IPS-11a (cell line): ENCODE measurements around the gene DOCK6.
A peak's percentile ranks its signal among the peaks of the same experiment; 100 is the strongest.
"Not testable (repeated sequence)": the region's sequence is repeated elsewhere in the genome, so short reads cannot be mapped to it uniquely, and the experiment has no call there.

Experiments used
- H3K4me3 ChIP-seq: one replicate; pipeline ENCODE4 v1.5.1; 2013; ENCODE audit warnings: low read depth, low read length, control low read depth

Gene DOCK6

DNA sequence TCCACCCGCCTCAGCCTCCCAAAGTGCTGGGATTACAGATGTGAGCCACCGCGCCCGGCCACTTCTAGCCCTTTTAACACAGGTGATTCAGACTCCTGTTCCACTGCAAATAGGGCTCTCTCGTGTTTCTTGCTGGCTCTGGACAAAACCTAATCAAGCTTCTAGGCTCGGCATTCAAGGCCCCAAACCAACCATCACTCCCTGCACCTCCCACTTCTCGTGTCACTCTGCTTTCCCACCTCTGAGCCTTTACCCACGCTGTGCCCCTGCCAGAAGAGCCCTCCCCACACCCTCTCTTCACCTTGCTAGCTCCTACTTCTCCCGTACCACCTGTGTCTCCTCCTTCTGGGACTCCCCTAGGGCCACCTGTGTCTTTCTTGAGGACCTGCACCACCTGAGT is 84.7 kb downstream of the DOCK6 start:
- no peak overlapping the region for H3K4me3 ChIP-seq

DNA sequence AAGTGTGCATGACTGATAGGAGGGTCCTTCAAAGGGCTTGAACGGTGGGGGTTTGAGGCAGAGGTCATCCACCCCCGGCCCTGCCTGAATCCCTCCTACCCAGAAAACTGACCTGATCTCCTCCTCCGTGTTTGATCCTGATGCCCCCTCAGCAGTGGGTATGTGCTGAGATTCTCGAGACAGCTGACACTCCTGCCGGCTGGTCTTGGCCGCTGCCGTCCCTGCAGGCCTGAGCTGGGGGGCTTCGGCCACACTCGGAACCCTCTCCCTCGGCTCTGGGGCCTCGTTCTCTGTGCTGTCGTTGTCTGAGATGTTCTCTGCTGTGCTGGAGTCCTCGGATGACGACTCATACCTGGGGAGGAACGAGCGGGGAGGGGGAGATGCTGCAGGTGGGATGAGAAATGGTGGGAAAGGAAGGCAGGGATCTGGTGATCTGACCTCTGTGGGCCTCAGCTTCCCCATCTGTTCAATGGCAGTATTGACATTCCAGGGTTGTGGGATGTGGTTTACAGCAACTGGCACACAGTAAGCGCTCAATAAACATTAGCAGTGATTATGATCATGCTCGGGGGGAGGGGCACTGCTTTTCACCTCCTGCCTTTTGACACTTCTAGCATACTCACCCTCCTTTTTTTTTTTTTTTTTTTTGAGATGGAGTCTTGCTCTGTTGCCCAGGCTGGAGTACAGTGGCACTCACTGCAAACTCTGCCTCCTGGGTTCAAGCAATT is 85.7 kb downstream of the DOCK6 start:
- H3K4me3 ChIP-seq, result no peak overlapping the region

DNA sequence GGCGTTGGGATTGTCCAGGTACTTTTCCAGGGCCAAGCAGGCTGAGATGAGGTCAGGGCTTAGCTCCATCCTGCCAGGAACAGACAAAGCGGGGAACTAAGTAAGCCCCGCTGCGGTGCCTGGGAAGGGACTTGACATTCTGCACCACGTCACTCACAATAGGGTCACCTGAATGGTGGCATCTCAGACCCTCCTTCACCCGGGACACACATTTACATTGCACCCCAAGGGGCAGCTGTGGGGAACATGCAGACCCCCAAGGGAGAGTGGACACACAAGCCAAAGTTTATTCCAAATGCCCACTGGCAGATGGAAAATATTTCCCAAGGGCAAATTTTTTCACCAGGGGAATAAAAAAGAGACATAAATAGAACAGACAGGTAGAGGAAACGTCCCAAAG is 86.4 kb downstream of the DOCK6 start:
- no peak overlapping the region for H3K4me3 ChIP-seq

DNA sequence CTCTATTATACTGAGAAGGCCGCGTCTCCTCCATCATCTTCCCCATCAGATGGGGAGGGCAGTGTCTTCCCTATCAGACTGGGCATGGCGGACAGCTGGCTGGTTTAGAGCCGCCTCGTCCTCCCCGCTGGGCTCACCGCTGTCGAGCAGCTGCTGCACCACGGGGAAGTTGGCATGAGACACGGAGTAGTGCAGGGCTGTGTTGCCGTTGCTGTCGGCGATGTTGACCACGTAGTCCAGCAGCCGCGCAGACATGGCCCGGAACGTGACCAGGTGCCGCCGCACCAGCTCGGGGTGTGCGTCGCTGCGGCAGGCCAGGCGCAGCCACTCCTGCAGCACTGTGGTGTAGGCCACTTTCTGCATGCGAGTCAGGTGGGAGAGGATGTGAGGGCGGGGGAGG is 88.0 kb downstream of the DOCK6 start:
- no peak overlapping the region for H3K4me3 ChIP-seq

DNA sequence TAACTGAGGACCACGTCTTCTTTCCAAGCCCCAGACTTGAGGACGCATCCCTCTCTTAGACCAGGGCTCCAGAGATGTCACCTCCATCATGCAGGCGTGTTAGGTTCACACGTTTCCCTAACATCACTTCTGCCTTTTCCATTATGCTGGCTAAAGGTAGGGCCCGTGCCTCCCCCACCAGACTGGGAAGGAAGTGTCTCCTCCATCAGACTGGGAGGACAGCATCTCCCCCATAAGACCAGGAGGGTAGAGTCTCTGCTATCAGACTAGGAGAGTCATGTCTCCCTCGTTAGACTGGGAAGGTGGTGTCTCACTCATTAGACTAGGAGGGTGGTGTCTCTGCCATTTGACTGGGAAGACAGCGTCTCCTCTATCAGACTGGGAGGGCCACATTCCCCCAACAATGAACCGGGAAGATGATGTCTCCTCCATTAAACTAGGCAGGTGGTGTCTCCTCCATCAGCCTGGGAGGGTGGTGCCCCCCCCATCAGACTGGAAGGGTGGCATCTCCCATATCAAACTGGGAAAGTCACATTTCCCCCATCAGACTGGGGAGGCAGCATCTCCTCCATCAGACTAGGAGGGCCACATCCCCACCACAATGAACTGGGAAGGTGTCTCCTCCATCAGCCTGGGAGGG is 88.7 kb downstream of the DOCK6 start:
- H3K4me3 ChIP-seq, result no peak overlapping the region

DNA sequence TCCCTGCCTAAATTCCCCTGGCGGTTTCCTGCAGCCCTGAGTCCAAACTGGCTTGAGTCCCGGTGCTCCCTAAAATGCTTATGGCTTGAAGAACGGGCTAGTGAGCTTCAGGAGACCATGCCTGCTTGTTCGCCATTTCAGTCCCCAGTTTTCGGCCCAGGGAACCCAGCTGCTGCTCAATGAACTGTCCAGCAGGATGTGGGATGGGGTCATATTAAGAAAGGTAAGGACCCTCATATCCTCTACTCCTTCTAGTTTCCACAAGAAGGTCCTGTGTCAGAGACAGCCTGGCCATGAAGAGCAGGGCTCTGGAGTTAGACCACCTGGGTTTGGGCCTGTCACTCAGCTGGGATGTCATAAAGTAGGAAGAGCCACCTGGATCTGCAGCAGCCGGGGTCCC is 89.7 kb downstream of the DOCK6 start:
- no peak overlapping the region for H3K4me3 ChIP-seq

DNA sequence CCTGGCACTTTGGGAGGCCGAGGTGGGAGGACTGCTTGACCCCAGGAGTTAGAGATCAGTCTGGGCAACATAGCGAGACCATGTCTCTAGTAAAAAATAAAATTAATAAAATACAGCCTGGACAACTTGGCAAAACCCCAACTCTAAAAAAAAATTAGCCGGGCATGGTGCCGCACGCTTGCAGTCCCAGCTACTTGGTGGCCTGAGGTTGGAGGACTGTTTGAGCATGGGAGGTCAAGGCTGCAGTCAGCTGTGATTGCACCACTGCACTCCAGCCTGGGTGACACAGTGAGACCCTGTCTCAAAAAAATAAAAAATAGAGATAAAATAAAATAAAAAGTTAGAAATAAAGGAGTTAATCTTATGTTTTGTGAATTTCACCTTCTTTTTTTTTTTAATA is 91.2 kb downstream of the DOCK6 start:
- H3K4me3 ChIP-seq, result no peak overlapping the region

DNA sequence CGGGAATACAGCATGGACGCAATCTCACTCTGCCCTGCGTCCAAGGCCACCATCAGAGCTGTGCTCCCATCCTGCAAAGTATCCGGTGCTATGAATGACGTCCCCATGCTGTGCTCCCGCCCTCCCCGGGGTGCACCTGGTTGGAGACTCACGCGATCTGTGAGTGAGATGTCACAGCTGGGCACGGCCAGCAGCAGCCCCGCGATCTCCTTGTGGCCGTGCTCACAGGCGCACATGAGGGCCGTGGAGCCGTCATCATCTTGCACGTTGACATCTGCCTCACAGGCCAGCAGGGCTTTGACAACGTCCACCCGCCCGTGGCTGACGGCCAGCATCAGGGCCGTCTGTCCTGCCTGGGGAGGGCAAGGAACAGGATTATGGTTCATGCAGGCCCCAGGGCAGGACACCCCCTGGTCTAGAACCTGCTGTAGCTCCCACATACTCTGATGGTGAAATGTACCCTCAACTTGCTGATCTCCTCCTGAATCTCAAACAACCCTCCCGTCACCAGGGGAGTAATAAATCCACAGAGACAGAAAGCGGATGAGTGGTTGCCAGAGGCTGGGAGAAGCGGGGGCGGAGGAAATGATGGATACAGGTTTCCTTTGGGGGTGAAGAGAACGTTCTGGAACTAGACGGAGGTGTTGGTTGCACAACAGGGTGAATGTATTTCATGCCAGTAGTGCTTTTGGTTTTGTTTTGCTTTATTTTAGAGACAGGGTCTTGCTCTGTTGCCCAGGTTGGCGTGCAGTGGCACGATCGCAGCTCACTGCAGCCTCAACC is 92.2 kb downstream of the DOCK6 start:
- H3K4me3 ChIP-seq, result no peak overlapping the region

DNA sequence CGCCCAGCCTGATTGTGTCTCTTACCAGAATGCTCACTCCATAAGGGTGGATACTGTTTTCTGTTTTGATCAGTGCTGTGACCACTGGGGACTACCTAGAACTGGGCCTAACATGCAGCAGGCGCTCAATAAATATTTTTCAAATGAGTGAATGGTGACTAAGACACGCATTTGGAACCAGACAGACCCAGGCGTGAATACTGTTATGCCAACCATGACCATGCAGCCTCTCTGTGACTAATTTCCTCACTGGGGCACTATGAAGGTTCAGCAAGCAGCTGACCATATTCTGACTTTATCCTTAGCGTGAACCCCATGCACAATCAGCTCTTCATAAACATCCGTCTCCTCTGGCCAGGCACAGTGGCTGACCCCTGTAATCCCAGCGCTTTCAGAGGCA is 93.8 kb downstream of the DOCK6 start:
- H3K4me3 ChIP-seq, result no peak overlapping the region

DNA sequence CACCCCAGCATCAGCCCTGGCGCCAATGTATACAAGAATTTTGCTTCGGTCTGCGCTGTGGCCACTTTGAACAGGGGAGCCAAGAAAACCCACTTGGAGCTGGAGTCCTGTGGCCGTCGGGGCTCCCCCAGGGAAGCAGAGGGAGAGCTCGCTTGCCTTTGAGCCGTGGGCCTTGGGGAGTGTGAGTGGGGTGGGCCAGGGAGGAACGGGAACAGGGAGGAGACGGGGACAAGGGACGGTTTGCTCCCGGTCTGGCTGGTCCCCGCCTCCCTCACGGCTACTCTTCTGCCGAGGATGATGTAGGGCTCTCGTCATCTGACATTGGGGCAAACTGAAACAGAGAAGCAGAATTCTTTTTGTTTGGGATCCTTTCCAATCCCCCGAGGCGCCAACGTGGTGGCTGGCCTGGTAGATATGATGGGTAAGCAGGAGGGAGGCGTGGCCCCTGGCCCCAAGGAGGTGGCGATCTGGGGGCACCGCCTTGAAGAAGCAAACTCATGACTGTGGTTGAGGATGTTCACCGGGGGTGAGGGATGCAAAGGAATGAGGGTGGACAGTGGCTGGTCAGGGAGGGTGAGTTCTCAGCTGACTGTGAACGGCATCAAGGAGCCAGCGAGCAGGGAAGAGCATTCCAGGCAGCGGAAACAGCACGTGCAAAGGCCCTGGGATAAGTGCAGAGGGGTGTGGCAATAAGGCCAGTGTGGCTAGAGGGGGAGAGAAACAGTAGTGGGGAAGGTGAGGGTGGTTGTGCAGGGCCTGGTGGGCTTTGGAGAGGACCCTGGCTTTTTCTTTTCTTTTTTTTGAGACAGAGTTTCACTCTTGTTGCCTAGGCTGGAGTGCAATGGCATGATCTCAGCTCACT is 95.8 kb downstream of the DOCK6 start:
- H3K4me3 ChIP-seq, result no peak overlapping the region

DNA sequence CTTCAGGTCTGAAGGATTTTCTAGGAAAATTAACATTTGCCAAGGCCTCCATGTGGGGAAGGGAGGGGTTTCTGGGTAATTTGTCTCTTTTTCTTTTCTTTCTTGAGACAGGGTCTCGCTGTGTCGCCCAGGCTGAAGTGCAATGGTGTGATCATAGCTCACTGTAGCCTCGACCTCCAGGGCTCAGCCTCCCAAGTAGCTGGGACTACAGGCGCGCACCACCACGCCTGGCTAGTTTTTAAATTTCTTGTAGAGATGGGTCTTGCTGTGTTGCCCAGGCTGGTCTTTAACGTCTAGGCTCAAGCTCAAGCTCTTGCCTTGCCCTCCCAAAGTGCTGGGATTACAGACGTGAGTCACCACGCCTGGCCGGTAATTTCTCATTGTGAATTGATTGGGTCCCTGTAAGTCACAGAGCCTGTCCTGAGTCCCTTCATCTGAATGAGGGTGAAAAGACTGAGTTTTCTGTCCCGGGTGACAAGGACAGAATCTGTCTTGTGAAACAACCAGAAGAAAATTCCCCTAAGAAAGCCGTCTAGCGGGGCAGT is 96.8 kb downstream of the DOCK6 start:
- H3K4me3 ChIP-seq, result no peak overlapping the region

DNA sequence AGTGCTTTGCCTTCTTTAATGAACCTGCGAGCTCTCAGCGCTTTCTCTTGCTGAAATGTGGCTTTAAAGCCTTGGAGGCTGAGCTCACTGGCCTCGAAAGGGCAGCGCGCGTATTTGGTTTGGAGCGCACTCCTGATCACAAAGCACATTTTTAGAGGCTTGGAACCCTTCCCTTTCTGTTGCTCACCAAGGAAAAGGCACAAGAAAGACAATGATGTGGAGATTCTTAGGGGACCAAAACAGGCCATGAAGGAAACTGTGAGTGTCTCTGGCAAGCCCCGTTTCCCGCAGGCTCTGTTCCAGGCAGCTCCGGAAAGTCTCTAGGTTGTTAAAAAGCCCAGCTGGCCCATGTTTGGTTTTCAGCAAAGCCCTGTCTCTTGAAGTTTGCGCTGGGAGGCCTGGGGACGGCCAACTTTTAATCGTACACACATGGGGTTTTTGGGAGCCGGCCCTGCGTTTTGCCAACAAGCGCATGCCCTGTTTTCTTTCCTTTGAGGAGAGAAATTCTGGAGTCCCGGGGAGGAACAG is 97.4 kb downstream of the DOCK6 start:
- no peak overlapping the region for H3K4me3 ChIP-seq

DNA sequence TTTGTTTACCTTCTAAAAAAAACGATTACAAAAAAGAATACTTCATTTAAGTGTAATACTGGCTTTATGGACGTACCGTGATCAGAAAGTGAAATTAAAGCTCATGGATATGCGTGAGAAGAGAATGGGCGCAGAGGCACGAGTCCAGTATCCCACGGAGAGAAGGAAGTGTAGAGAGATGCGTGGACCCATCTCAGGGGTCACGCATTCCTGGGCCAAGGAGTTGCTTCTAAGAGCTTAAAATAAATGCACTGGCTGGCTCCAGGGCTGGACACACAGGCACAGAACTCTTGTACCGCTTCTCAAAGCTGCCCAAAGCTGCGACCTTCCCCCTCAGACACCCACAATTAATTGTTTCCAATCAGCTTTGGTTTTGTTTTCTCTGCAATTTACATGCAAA is 98.0 kb downstream of the DOCK6 start:
- H3K4me3 ChIP-seq, result no peak overlapping the region

DNA sequence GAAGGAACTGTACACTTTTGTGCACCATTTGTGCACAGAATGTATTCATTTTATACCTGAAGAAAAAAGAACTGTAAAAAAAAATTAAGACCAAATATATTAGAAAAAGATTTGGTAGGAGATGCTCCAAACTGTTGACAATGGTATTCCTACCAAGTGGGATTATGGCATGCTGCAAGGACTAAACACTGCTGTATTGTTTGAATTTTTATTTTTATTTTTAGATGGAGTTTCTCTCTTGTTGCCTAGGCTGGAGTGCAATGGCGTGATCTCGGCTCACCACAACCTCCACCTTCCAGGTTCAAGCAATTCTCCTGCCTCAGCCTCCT is 101.9 kb downstream of the DOCK6 start:
- H3K4me3 ChIP-seq, result not testable (repeated sequence)

DNA sequence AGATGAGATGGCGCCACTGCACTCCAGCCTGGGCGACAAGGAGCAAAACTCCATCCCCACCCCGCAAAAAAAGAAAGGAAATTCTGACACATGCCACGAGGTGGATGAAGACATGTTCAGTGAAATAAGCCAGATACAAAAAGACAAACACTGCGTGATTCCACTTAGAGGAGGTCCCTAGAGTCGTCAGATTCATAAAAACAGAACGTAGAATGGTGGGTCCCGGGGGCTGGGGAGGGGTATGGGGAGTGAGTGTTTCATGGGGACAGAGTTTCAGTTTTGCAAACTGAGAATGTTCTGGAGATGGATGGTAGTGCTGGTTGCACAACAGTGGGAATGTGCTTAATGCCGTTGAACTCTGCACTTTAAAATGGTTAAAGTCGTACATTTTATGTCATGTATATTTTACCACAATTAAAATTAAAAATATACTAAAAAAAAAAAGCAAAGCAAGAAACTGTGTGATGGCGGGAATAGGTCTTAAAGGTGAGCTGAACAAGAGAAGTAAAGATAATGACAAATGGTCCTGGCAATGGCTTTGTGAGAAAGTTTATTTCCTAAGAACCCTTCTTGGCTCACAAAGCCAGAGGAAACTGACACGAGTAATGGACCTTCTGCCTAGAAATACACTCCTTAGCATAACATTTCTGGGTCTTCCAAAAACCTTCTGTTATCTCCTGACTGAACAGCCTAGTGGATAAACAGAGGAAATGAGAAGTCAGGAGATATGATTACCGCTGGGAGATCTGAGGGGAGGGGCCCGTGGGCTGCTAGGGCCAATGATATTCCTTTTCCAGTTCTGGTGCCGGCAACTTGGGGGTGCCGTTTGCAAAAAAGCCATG is 102.5 kb downstream of the DOCK6 start:
- no peak overlapping the region for H3K4me3 ChIP-seq

DNA sequence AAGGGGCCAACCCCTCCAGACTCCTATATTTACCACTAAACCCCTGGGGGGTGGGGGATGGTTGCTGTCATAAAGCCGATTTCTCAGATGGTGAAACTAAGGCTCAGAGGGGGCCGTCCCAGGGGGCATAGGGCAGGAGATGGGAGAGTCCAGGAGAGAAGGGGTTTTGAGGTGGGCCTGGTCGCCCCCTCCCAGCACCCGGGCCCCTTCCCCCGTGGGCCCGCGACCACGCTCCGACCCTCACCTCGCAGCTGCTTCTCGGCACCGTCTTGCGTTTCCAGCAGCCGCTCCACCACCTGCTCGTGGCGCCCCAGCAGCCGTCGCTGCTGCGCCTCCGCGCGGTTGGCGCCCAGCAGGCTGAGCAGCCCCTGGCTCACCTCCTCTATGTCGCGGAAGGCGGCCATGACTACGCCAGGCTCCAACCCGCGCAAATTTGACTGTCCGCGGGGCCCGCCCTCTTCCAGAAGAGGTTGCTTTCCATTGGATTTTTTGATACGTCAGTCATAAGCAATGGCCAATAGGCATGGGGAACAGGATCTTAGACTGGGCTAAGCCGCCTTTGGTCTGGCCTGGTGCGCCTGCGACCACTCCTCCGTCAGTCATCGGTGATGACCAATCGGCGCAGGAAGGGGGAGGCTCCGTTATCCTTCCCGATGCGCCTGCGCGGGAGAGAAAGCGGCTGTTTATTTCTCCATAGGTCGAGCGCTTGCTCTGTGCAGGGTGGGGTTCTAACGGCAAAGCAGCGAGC is 106.8 kb downstream of the DOCK6 start, which contains the start of gene SPC24:
SPC24 (minus strand) TSS at position 410 of the 748 bp plus-strand sequence; CDS start at position 404, 6 bp downstream.
- peak within 1 kb of the TSS; percentile 94 for H3K4me3 ChIP-seq

DNA sequence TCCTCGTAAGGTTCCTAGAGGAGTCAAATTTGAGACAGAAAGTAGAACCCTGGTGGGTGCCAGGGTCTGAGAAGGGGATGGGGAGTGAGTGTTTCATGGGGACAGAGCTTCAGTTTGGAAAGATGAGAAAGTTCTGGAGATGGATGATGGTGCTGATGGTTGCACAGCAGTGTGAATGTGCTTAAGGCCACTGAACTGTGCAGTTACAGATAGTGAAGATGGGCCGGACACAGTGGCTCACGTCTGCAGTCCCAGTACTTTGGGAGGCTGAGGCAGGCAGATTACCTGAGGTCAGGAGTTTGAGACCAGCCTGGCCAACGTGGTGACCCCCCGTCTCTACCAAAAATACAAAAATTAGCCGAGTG is 107.7 kb downstream of the DOCK6 start:
- peak overlapping the region; percentile 94 for H3K4me3 ChIP-seq

DNA sequence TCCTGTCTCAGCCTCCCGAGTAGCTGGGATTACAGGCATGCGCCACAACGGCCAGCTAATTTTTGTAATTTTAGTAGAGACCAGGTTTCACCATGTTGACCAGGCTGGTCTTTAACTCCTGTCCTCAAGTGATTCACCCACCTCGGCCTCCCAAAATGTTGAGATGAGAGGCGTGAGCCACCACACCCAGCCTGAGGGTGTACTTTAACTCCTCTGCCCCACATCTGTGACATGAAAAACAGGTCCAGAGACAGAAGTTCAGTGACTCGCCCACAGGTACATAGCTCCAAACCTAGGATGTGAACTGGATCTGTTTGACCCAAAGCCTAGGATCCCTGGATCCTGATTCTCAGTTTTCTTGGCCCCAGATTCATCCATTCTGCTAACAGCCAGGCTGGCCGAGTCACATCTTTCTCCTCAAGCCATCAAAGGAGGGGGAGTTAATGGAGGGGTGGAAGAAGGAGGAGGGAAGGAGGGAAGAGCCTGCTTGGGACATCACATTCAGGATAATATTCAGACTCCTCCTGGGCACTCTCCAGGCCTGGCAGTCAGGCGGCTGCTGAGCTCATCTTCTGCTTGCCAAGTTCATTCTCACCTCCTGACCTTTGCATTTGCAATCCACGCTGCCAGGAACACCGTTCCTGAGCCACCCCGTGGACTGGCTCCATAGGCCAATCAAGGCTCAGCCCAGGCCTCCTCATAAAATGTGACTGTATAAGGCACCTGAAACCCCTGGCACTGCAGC is 109.8 kb downstream of the DOCK6 start:
- no peak overlapping the region for H3K4me3 ChIP-seq
